Loucy (cell line): ENCODE data around the gene FGD6.

Experiments used
- CTCF ChIP-seq: fragments of 200-600 bp; sonication (generic); conservative IDR thresholded peaks from 2 replicates; pipeline ENCODE4 v1.5.1; 2014; ENCODE audit warnings: mild to moderate bottlenecking, antibody characterized with exemption, low read length
- EZH2phosphoT487 ChIP-seq: fragments of 200-600 bp; IDR thresholded peaks from 2 replicates; pipeline ENCODE4 v1.6.1; 2018; ENCODE audit warnings: antibody characterized with exemption, mild to moderate bottlenecking, moderate library complexity, borderline replicate concordance

- TF ChIP-seq CTCF (no peak), EZH2phosphoT487 (no peak)
Measured at GRCh38 chr12:95129115-95129514, 88.2 kb downstream of the FGD6 start.
